H1 (cell line): ENCODE results near the gene RRM2.

Experiments used
- POLR2A ChIP-seq, 2 experiments: IDR thresholded peaks; 1 replicate in 1 of 2; 2 replicates in 1 of 2; pipeline ENCODE4 v1.6.1; 2011; ENCODE audit warnings: low read depth in 2 of 2, low read length in 2 of 2, mild to moderate bottlenecking in 2 of 2; ENCODE audit errors: control extremely low read depth in 1 of 2
- TF ChIP-seq, protein P1 (sequence below): IDR thresholded peaks from 2 replicates; pipeline ENCODE4 v1.6.1; 2012; ENCODE audit warnings: low read length, inconsistent platforms

DNA sequence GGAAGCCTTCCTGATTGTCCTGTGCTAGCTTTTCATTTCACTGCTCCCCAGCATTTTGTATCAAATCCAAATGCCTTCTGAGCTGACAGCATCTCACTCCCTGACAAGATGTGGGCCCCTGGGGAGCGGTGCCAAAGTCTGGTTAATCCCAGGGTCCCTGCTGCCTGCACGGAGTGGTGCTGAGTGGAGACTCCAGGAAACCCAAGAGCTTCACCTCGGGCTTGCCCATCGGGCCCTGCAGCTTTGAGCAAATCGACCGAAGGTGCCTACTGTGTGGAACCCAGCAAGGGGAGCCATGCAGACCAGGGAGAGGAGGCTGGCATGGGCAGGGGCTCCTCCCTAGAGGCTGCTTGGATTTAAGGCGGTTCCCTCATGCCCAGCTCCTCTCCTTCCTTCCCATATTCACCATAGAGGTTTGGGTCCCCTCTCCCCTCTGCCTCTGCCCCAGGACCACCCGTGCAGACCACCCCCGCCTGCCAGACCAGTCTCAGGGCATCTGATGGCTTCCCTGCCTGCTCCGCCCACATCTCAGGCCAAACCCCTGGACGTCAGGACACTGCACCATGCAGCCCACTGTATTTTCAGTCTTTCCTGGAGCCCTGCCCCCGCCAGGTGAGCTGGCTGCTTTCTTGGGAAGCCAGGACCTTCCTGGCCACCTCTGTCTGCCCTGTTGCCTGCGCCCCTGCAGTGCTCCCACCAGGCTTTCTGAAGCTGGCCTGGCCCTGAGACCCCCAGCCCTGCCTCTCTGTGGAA is 37.8 kb downstream of the RRM2 start:
- no peak for TF ChIP-seq POLR2A (IDR thresholded peaks at IDR 0.05; ENCODE audit: control extremely low read depth in 1 of 2, low read depth in 2 of 2, low read length in 2 of 2)
- TF ChIP-seq, protein P1, sequence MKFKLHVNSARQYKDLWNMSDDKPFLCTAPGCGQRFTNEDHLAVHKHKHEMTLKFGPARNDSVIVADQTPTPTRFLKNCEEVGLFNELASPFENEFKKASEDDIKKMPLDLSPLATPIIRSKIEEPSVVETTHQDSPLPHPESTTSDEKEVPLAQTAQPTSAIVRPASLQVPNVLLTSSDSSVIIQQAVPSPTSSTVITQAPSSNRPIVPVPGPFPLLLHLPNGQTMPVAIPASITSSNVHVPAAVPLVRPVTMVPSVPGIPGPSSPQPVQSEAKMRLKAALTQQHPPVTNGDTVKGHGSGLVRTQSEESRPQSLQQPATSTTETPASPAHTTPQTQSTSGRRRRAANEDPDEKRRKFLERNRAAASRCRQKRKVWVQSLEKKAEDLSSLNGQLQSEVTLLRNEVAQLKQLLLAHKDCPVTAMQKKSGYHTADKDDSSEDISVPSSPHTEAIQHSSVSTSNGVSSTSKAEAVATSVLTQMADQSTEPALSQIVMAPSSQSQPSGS = no peak
